Right lung (tissue), 5 donors: ENCODE data around the gene CD19. TPM values are rescaled to one million over a fixed set of nuclear protein-coding genes. Genes with fewer than 3 reads are reported as not detected.

Source experiments
- DNase-seq, 2 donors: peaks; one replicate each; pipeline ENCODE4 v3.0.0-alpha.2; 2013
- polyA plus RNA-seq, 5 donors: library from polyadenylated mRNA; unstranded; fragments of 120-200 nt; gene quantifications; one replicate each; pipeline versions ENCODE4 v1.2.1 to v1.2.3, GENCODE V29; 2013; ENCODE audit warnings: inconsistent platforms in 1 of 5, low replicate concordance in 1 of 5; ENCODE audit not compliant: insufficient read length in 5 of 5, insufficient read depth in 1 of 5

Gene CD19
- polyA plus RNA-seq, 5 donors: 0.51 to 1.0 (median 0.62) TPM

DNA sequence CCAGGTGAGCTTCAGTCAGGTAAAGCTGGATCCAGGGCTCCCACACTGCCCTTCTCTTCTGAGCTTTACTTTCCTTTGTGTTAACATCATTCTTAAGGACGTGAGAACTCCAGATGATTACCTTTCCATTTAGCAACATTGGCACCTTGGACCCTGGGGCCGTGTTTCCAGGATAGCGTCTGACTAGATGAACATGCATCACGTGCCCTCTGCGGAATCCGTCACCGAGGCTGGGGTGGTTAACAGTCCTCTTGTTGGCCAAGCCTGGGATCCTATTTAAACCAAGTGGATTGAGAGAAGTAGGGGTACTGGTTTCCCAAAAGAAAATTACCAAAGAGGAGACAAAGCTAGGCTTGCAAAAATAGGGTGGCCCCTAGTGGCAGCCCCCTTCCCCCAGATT is 49.2 kb downstream of the CD19 start:
- DNase-seq: no peak

DNA sequence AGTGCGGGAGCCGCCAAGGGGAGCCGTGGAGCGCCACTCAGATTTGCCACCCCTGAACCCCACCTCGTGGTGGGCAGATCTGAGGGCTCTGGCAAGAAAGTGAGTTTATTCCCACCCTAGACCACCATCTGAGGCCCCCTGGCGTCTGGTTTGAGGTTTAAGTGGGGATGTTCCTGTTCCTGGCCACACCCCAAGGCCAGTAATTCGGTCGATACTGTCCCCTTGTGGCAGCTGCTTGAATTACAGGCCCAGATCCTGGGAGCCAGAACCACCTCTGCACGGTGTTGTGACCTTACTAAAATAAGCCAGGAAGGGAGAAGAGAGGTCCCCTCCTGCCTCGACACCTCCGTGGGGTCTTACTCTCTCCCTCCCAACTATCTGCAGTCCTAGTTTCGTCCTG is 49.7 kb downstream of the CD19 start:
- no peak for DNase-seq

DNA sequence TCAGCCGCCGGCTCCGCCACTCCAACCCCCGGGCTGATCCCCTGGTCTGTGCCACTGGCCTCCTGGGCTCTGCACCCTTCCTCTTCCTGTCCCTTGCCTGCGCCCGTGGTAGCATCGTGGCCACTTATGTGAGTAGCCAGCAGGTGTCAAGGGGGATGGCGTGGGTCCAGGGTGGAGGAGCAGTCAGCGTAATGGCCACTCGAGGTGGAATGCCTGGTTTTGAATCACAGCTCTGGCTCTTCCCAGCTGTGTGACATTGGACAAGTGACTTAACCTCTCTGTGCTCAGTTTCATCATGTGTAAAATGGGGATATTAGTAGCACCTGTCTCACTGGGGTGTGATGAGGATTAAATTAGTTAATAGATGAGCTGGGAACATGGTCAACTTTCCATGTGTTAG is 50.6 kb downstream of the CD19 start:
- no peak for DNase-seq

DNA sequence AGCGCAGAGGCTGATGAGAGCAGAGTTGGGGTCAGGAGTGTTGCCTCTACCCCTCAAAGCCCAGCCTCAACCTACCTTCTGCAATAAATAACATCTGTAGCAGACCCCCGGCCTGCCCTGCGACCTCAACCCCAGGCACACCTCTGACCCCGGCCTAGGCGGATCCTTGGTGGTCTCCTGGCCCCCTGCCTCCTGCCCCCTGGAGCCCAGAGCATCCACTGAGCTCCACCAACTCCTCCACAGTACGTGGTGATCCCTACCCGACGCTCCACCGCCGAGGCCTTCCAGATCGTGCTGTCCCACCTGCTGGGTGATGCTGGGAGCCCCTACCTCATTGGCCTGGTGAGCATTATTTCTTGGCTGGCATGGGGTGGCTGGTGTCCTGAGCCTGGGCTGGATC is 51.2 kb downstream of the CD19 start:
- DNase-seq: no peak

DNA sequence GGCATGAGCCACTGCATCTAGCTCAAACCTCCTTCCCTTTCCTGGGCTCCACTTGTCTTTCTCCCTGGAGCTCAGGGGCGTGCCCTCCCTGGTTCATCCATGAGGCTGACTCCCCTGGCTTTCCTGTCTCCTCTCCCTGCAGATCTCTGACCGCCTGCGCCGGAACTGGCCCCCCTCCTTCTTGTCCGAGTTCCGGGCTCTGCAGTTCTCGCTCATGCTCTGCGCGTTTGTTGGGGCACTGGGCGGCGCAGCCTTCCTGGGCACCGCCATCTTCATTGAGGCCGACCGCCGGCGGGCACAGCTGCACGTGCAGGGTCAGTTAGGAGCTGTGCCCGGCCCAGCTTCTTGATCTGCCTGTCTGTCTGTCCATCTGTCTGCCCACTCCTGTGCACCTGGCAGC is 51.9 kb downstream of the CD19 start:
- DNase-seq: no peak

DNA sequence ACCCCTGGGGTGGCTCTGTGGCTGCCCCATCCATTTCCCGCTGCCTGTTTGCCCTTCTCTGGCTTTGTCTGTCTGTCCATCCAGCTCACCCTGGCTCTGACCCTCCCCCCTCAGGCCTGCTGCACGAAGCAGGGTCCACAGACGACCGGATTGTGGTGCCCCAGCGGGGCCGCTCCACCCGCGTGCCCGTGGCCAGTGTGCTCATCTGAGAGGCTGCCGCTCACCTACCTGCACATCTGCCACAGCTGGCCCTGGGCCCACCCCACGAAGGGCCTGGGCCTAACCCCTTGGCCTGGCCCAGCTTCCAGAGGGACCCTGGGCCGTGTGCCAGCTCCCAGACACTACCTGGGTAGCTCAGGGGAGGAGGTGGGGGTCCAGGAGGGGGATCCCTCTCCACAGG is 52.3 kb downstream of the CD19 start:
- DNase-seq: no peak

DNA sequence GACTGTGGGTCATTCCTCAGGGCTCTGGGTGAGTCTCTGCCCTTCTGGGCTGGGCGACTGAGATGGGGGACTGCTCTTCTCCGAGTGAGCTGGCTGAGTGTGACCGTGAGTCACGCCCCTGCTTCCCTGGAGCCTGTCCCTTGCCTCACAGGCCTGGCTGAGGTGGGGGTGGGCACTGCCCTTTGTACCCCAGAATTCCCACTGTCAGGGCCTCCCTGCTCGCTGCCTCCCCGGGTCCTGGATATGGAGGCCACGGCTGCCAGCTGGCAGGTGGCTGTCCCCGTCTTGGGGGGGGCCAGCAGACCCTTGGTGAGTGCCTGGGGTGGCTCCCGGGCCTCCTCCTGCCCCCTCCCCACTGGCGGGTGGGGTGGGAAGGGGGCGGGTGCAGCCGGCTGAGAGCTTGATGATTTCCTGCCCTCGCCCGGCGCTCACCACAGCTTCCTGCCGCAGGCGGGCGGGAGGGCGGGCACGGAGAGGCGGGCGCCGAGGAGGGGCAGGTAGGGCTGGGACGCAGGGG is 52.9 kb downstream of the CD19 start, which contains the start of gene LAT:
LAT (plus strand) TSS at position 434 of the 517 bp plus-strand sequence. CDS start 366 bp downstream, outside the sequence.
- DNase-seq: no peak

DNA sequence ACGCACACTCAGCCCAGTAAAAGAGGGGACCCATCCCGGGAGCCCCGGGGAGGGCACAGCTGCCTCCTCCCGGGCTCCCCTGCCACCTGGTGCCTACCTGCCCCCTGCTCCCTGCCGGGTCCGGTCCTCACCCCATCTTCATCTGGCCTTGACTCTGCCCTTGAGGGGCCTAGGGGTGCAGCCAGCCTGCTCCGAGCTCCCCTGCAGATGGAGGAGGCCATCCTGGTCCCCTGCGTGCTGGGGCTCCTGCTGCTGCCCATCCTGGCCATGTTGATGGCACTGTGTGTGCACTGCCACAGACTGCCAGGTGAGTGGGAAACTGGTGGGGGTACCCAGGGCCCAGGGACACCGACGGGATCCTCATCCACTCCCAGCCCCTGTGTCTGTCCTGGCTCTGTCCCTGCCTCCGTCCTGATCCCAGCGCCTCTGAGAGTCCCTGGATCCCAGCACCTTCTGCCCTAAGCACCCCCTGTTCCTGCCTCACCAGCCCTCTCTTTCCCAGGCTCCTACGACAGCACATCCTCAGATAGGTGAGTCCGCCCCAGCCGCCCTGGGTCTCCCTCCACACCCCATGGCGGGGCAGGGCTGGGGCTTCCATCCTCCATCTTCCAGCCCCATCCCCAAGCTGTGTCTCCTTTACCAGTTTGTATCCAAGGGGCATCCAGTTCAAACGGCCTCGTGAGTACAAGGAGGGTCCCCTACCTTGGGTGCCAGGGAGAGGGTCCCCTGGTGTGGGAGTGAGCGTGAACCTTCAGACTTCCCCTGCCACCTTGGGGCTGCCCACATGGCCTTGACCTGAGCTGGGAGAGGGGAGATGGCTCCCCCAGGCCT is 53.7 kb downstream of the CD19 start:
- DNase-seq: no peak

DNA sequence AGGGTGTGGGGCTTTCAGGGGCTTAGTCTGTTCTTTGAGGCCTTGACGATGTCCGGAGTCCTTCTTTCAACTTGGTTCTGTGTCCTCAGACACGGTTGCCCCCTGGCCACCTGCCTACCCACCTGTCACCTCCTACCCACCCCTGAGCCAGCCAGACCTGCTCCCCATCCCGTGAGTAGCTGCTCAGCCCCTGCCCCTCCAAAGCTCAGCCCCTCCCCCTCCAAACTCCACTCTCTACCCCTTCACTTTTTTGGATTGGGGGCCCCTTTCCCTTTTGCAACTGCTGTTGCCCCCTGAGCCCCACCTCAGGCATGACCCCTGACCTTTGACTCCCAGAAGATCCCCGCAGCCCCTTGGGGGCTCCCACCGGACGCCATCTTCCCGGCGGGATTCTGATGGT is 54.3 kb downstream of the CD19 start:
- no peak for DNase-seq

DNA sequence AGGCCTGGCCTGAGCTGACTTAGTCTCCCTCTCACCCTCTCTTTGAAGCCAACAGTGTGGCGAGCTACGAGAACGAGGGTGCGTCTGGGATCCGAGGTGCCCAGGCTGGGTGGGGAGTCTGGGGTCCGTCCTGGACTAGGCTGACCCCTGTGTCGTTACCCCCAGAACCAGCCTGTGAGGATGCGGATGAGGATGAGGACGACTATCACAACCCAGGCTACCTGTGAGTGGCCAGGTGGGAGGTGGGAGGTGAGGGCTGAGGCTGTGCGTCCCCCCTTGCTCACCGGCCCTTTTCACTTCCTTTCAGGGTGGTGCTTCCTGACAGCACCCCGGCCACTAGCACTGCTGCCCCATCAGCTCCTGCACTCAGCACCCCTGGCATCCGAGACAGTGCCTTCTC is 54.7 kb downstream of the CD19 start:
- DNase-seq: no peak

DNA sequence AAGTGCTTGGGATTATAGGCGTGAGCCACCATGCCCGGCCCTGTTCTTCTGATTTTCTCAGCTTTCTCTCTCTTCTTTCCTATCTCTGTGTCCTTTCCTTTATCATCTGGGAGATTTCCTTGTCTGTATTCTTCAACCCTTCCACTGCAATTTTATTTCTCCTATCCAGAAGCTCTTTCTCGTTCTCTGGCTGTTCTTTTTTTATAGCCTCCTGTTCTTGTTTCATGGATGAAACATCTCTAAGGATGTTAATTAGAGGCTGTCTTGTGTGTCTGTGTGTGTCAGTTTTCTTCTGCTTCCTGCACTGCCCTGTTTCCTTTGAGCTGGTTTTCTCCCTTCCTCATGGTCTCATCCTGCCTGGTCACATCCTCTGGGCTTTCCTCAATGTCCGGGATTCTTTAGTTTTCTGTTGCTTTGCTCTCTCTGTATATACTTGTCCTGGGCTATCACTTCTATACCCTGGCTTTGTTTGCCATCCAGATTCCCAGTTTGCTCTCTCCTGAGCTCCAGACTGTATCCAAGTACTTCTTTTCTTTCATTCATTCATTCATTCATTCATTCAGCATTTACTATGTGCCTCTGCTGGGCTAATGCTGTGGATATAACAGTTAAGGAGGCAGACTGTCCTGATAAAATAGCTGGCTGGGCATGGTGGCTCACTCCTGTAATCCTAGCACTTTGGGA is 55.5 kb downstream of the CD19 start:
- no peak for DNase-seq

Other genes starting within 250 kb of the CD19 start
- 100 to 1,000 TPM; 253 to 385 (median 293) TPM for gene EIF3C, start 220.5 kb upstream of the CD19 start, polyA plus RNA-seq
- 1 to 10 TPM; 1.2 to 4.1 (median 2.1) TPM for gene NPIPB9, start 180.2 kb upstream of the CD19 start, polyA plus RNA-seq
- 100 to 1,000 TPM in 3 of 5 donors, 10 to 100 TPM in 2; 84.6 to 137 (median 110) TPM for gene ATXN2L, start 109.0 kb upstream of the CD19 start, polyA plus RNA-seq
- 100 to 1,000 TPM; 123 to 192 (median 151) TPM for gene TUFM, start 85.6 kb upstream of the CD19 start, polyA plus RNA-seq
- 10 to 100 TPM; 42.4 to 73.5 (median 62.6) TPM for gene SH2B1, start 68.1 kb upstream of the CD19 start, polyA plus RNA-seq
- gene ATP2A1, start 53.5 kb upstream of the CD19 start, polyA plus RNA-seq: 10 to 100 TPM in 1 of 5 donors, 1 to 10 TPM in 4; 2.2 to 25.4 (median 2.8) TPM
- gene RABEP2, start 6.7 kb upstream of the CD19 start, polyA plus RNA-seq: 10 to 100 TPM; 19.3 to 35.3 (median 23.2) TPM
- 10 to 100 TPM; 57.6 to 78.7 (median 68.0) TPM for gene NFATC2IP, start 19.0 kb downstream of the CD19 start, polyA plus RNA-seq
- gene SPNS1, start 42.8 kb downstream of the CD19 start, polyA plus RNA-seq: 10 to 100 TPM; 21.9 to 43.3 (median 30.5) TPM
- gene LAT, start 53.1 kb downstream of the CD19 start, polyA plus RNA-seq: 1 to 10 TPM; 6.0 to 8.5 (median 6.9) TPM